HUDEP-2 (cell line): ENCODE data around the gene PPP1R27.
"Not testable (repeated sequence)": the region's sequence is repeated elsewhere in the genome, so short reads cannot be mapped to it uniquely, and the experiment has no call there.

Experiments used
- DNase-seq, 76 experiments: peaks; one replicate each; lab custom pipeline; 2025; ENCODE audit not compliant: unreplicated experiment in 76 of 76; lab: John Stamatoyannopoulos, UW

The PPP1R27 gene

GRCh38 chr17:81842725-81843504 lies 8.1 kb upstream of the PPP1R27 start:
- no peak for DNase-seq

- DNase-seq, result no peak
These were observed 7.5 kb upstream of the PPP1R27 start for GRCh38 chr17:81842378-81842724.

- no peak for DNase-seq
These were observed 7.0 kb upstream of the PPP1R27 start for GRCh38 chr17:81841866-81842265.

GRCh38 chr17:81840826-81841778 lies 6.3 kb upstream of the PPP1R27 start:
- DNase-seq, result no peak

- DNase-seq, result not testable (repeated sequence)
These were observed 5.2 kb upstream of the PPP1R27 start for GRCh38 chr17:81840059-81840458.

- no peak for DNase-seq
These were observed 4.5 kb upstream of the PPP1R27 start for GRCh38 chr17:81839301-81839700.

GRCh38 chr17:81838753-81839255 lies 4.0 kb upstream of the PPP1R27 start:
- no peak for DNase-seq

- DNase-seq, result no peak
These were observed 2.8 kb upstream of the PPP1R27 start for GRCh38 chr17:81837641-81838040.

GRCh38 chr17:81833921-81834830 lies 674 bp downstream of the PPP1R27 start:
- no peak for DNase-seq

GRCh38 chr17:81833160-81833920 lies 1.5 kb downstream of the PPP1R27 start, which contains the start of gene MCRIP1:
Gene MCRIP1 (minus strand): TSS chr17:81833291. CDS start chr17:81824506, 8,785 bp downstream.
- DNase-seq, result peak in 74 of 76 experiments; percentile 26 to 97 (median 90)

- peak in 25 of 76 experiments; percentile 2 to 72 (median 35) for DNase-seq
These were observed 2.2 kb downstream of the PPP1R27 start for GRCh38 chr17:81832608-81833159.

- DNase-seq, result peak in 12 of 76 experiments; percentile 5 to 52 (median 24)
These were observed 2.8 kb downstream of the PPP1R27 start for GRCh38 chr17:81831957-81832607.

- peak in 41 of 76 experiments; percentile 5 to 57 (median 26) for DNase-seq
These were observed 3.3 kb downstream of the PPP1R27 start for GRCh38 chr17:81831563-81831956.

GRCh38 chr17:81829858-81830257 lies 5.0 kb downstream of the PPP1R27 start:
- no peak for DNase-seq

- DNase-seq, result no peak
These were observed 6.2 kb downstream of the PPP1R27 start for GRCh38 chr17:81828656-81829055.

- no peak for DNase-seq
These were observed 8.9 kb downstream of the PPP1R27 start for GRCh38 chr17:81825841-81826466.

GRCh38 chr17:81824595-81824994 lies 10.3 kb downstream of the PPP1R27 start:
- no peak for DNase-seq
